ENCODE data around the gene CEBPA.

CEBPA gene

GRCh38 chr19:33271246-33272021 lies 30.9 kb downstream of the CEBPA start:
- no peak for DNase-seq (ENCODE audit: low spot score)

- no peak for DNase-seq (ENCODE audit: low spot score)
These were observed 31.6 kb downstream of the CEBPA start for GRCh38 chr19:33270769-33271168.

GRCh38 chr19:33269016-33269415 lies 33.3 kb downstream of the CEBPA start:
- DNase-seq (ENCODE audit: low spot score), result no peak

- DNase-seq (ENCODE audit: low spot score), result no peak
These were observed 34.0 kb downstream of the CEBPA start for GRCh38 chr19:33268162-33268991.

GRCh38 chr19:33267706-33268105 lies 34.6 kb downstream of the CEBPA start:
- DNase-seq (ENCODE audit: low spot score), result no peak

GRCh38 chr19:33266974-33267484 lies 35.3 kb downstream of the CEBPA start:
- DNase-seq (ENCODE audit: low spot score), result no peak

GRCh38 chr19:33264881-33265445 lies 37.4 kb downstream of the CEBPA start:
- DNase-seq (ENCODE audit: low spot score), result no peak

GRCh38 chr19:33263325-33264023 lies 38.9 kb downstream of the CEBPA start:
- no peak for DNase-seq (ENCODE audit: low spot score)

GRCh38 chr19:33261511-33262189 lies 40.7 kb downstream of the CEBPA start:
- no peak for DNase-seq (ENCODE audit: low spot score)

- no peak for DNase-seq (ENCODE audit: low spot score)
These were observed 41.5 kb downstream of the CEBPA start for GRCh38 chr19:33260628-33261418.

- no peak for DNase-seq (ENCODE audit: low spot score)
These were observed 42.8 kb downstream of the CEBPA start for GRCh38 chr19:33259539-33259938.

- DNase-seq (ENCODE audit: low spot score), result no peak
These were observed 44.5 kb downstream of the CEBPA start for GRCh38 chr19:33257828-33258227.

GRCh38 chr19:33256261-33256660 lies 46.1 kb downstream of the CEBPA start:
- no peak for DNase-seq (ENCODE audit: low spot score)

- DNase-seq (ENCODE audit: low spot score), result no peak
These were observed 46.6 kb downstream of the CEBPA start for GRCh38 chr19:33255781-33256180.

- DNase-seq (ENCODE audit: low spot score), result no peak
These were observed 48.0 kb downstream of the CEBPA start for GRCh38 chr19:33254245-33254824.

- DNase-seq (ENCODE audit: low spot score), result no peak
These were observed 49.4 kb downstream of the CEBPA start for GRCh38 chr19:33252971-33253370.

GRCh38 chr19:33252418-33252962 lies 49.8 kb downstream of the CEBPA start:
- no peak for DNase-seq (ENCODE audit: low spot score)

- DNase-seq (ENCODE audit: low spot score), result no peak
These were observed 50.7 kb downstream of the CEBPA start for GRCh38 chr19:33251526-33252090.

GRCh38 chr19:33251076-33251475 lies 51.3 kb downstream of the CEBPA start:
- no peak for DNase-seq (ENCODE audit: low spot score)

GRCh38 chr19:33250500-33250899 lies 51.8 kb downstream of the CEBPA start:
- DNase-seq (ENCODE audit: low spot score), result no peak

Measured in iPS-NIHi11 (cell line).